A673 (cell line): ENCODE measurements around the gene NOL8.

ENCODE experiments used
- CTCF ChIP-seq: fragments of 300-800, 200-600 bp; sonication (generic); conservative IDR thresholded peaks from 2 replicates; pipeline ENCODE4 v1.5.1; 2017; ENCODE audit warnings: low read depth, mild to moderate bottlenecking, antibody characterized with exemption, low read length, moderate library complexity, mixed read lengths
- EZH2 ChIP-seq: fragments of 200-600 bp; sonication (generic); IDR thresholded peaks from 2 replicates; pipeline ENCODE4 v1.6.1; 2017; ENCODE audit warnings: borderline replicate concordance, low read depth, mild to moderate bottlenecking, mixed read lengths, antibody characterized with exemption, low read length; ENCODE audit not compliant: poor library complexity, severe bottlenecking

DNA sequence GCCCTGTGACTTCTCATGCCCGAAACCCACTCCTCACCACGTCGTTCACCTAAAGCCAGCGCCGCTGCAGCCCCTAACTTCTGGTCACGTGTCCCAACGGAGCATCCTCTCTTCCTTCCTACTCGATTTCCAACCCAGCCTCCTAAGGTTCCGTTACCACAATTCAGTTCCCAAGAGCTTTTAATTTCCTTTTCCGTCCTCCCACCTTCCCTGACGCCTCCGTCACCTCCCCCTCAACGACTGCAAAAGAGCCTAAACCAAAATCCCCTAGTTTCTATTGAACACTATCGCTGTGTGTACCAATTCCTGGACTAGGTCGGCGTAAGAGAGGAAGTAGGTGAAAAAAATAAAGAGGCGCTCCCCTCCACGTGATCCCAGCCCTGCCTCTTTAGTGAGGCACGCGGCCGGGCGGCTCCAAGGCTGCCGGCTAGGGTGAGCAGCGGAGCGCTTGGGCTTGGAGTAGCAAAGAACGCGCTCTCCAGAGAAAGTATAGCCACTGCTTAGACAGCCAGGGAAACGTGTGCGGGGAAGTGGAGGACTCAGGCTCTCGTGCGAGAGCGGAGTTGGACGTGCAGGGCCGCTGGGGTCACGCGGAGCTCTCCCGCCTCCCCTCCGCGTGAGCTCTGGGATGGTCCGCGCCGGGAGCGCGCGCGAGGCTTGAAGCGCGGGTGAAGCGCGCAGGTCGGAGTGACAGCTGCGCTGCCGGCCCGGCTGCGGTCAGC is at the start of gene NOL8, which contains the start of gene CENPP:
- TF ChIP-seq CTCF, result no peak
- no peak for TF ChIP-seq EZH2
